Ammon's horn (tissue), 1 donor: ENCODE measurements around the gene PDE9A.

Experiments
- DNase-seq: peaks from one replicate; pipeline ENCODE4 v3.0.0-alpha.2; 2016; ENCODE audit warnings: low spot score

PDE9A gene

DNA sequence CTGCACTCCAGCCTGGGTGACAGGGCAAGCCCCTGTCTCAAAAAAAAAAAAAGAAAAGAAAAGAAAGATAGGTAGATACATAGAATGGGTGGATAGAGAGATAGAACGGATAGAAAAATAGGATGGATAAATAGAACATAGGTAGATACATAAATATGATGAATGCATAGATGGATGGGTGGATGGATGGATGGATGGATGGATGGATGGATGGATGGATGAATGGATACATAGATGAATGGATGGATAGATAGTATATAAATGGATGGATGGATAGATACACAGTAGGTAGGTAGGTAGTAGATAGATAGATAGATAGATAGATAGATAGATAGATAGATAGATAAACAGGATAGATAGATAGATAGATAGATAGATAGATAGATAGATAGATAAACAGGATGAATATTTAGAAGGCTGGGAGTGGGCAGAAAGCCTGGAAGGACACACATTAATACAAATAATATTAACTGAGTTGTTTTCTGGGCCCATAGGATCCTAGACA, 87.0 kb downstream of the PDE9A start:
- no peak for DNase-seq

DNA sequence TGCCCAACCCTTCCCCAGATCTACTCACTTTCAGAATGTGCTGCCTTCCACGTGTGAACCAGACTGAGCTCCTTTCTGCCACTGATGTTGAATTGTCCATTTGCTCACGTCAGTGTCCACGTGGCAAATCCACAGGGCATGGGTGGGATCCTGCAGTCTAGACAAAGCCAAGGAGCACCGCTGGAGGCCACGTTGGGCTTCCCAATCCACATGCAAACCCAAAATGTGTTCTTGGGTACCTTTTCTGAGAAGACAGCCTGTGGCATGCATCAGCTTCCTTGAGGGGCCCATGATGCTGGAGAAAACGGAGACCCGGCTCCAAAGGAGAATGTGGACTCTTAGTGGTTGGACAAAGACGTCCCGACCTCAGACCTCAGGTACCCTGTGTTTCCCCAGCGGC, 87.6 kb downstream of the PDE9A start:
- DNase-seq = no peak

GRCh38 chr21:42744520-42745445, 91.4 kb downstream of the PDE9A start:
- no peak for DNase-seq

GRCh38 chr21:42745511-42746239, 92.3 kb downstream of the PDE9A start:
- no peak for DNase-seq

GRCh38 chr21:42746240-42746592, 92.8 kb downstream of the PDE9A start:
- no peak for DNase-seq

DNA sequence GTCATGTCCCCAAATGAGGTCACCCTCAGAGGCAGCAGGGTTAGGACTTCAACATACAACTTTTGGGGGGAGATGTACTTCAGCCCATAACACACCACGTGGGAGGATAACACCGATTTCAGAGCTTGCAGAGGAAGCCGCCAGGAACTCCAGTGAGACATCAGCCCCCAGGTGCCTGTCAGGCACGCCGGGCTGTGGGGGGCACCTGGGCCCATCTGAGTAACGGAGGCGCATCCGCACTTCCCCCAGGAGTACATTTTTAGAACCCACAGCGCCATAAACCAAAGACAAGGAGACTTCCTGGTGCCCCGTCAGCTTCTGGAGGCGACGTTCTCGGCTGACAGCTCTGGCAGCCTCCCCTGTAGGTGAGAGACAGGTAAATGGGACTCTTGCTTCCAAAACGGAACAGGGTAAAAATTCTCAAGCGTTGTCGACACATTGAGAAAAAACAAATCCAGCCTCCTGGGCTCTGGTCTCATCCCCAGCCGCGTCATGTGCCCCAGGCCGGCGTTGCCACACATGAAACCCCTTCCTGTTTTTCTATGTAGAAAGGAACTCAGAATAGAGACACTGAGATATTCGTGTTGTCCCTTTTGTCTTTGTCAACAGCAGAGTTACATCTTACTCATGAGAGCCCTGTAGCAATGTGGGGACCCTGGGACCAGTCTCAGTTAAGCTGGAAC, 93.3 kb downstream of the PDE9A start:
- peak; percentile 54 for DNase-seq

GRCh38 chr21:42747276-42747701, 93.9 kb downstream of the PDE9A start:
- peak; percentile 36 for DNase-seq

GRCh38 chr21:42747746-42748351, 94.4 kb downstream of the PDE9A start:
- DNase-seq = no peak

- no peak for DNase-seq
Observed at GRCh38 chr21:42748620-42749176, 95.3 kb downstream of the PDE9A start.

GRCh38 chr21:42750737-42751530, 97.5 kb downstream of the PDE9A start:
- no peak for DNase-seq

GRCh38 chr21:42751866-42752265, 98.4 kb downstream of the PDE9A start:
- no peak for DNase-seq

DNA sequence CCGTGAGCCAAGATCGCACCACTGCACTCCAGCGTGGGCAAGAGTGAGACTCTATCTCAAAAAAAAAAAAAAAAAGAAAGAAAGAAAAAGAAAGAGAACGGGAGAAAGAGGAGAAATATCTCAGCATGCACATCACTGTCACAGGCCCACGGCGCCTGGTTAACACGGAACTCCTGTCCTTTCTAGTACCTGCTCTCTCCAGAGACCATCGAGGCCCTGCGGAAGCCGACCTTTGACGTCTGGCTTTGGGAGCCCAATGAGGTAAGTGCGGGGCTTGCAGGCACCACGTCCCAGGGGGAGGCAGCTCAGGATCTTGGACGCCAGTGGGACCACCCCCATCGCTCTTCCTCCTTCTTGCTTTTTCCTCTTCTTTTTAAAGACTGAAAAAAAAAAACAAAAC, 100.4 kb downstream of the PDE9A start:
- no peak for DNase-seq

GRCh38 chr21:42754270-42754933, 101.0 kb downstream of the PDE9A start:
- no peak for DNase-seq

DNA sequence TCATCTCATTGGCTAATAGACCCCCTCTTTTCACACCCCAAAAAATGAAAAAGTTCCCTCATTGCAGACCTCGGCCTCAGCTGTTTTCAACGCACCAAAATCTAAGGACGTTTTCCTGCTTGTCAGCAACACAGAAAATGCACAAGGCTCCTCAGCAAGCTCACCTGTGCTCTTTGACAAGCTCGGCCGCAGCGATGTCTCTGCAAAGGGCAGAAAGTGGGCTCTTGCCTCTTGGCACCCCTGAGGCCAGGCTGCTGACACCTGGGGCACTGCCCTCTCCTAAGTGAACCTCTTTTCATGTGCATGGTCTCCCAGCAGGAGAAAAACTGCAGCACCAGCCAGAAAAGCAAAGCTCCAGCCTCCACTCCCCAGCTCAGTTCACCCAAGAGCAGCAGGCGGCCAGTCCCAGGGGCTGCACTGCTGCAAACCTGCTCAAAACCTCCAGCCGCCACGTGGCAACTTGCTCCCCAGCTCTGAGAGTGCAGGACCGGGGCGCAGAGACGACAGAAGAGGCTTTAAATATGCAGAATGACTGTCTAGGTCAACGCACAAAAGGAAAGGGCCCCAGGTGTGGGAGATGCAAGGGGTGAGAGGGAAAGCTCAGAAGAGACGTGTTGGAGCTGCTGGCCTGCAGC, 101.7 kb downstream of the PDE9A start:
- no peak for DNase-seq

- no peak for DNase-seq
Observed at GRCh38 chr21:42755766-42756579, 102.6 kb downstream of the PDE9A start.

DNA sequence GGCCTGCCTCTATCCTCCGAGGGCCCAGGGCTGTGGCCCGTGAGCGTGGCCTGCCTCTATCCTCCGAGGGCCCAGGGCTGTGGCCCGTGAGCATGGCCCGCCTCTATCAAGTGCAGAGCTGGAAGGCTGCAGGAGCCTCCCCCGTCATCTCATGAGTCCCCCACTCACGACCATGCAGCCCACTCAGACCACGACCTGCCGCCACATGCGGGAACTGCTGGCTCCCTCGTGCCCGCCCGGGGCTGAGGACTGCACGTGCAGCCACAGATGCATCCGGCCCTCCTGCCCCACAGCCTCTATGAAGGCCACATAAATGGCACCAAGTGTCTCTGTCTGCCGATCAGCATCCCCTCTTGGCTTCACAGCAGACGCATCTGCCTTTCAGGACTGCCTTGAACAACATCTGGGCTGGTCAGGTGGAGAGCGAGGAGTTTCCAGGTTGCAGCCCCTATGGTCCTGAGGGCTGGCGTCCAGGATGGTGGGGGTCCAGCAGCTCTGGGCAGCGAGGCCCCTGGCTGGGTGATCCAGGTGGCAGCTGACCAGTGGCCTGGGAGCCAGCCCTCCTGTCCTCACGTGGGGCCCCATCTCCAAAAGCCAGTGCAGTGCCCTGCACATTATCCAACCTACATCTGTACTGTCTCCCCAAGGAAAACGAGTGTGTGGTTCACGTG, 103.3 kb downstream of the PDE9A start:
- no peak for DNase-seq

- no peak for DNase-seq
Observed at GRCh38 chr21:42757422-42757821, 104.0 kb downstream of the PDE9A start.
